AG09319 (cell line): Measurements from ENCODE around the gene TPRN.
A peak's percentile ranks its signal among the peaks of the same experiment; 100 is the strongest.

Experiments used
- DNase-seq: peaks from one replicate; pipeline ENCODE4 v3.0.0-alpha.2; 2010; ENCODE audit warnings: low read depth; ENCODE audit errors: extremely low read depth
- TF ChIP-seq, protein P1 (sequence below): IDR thresholded peaks from 2 replicates; pipeline ENCODE4 v1.5.1; 2011; ENCODE audit warnings: low read depth, mild to moderate bottlenecking, inconsistent platforms, low read length, moderate library complexity

TPRN gene

GRCh38 chr9:137236936-137237421 is 36.4 kb upstream of the TPRN start:
- DNase-seq, result no peak
- TF ChIP-seq, protein P1, sequence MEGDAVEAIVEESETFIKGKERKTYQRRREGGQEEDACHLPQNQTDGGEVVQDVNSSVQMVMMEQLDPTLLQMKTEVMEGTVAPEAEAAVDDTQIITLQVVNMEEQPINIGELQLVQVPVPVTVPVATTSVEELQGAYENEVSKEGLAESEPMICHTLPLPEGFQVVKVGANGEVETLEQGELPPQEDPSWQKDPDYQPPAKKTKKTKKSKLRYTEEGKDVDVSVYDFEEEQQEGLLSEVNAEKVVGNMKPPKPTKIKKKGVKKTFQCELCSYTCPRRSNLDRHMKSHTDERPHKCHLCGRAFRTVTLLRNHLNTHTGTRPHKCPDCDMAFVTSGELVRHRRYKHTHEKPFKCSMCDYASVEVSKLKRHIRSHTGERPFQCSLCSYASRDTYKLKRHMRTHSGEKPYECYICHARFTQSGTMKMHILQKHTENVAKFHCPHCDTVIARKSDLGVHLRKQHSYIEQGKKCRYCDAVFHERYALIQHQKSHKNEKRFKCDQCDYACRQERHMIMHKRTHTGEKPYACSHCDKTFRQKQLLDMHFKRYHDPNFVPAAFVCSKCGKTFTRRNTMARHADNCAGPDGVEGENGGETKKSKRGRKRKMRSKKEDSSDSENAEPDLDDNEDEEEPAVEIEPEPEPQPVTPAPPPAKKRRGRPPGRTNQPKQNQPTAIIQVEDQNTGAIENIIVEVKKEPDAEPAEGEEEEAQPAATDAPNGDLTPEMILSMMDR, result no peak

DNA sequence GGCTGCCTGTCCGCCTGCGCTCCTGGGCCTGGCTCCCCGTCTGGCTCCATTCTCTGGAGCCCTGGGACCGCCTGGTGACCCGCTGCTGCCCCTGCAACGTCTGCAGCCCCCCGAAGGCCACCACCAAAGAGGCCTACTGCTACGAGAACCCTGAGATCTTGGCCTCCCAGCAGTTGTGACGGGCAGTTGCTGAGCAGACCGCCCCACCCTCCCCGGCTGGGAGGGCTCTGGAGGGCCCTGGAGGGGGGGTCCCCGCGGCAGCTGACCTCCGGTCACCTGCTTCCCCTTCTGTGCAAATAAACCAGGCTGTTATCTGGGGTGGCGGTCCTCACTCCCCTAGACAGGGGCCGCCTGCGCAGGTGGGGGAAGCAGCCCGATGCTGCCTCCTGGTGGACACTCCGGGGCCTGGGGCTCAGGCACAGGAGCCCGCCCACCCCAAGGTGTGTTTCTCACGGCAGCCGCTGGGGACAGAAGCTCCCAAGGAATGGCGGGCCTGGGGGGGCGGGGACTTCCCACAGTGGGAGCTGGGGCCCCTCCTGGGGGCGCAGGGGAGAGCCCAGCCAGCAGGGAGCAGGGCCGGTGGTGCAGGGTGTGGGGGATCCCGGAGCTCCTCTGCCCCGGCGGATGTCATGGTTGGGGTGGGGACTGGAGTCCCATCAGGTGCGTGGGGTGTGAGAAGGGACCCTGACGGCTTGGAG is 35.8 kb upstream of the TPRN start:
- DNase-seq, result peak; percentile 29
- TF ChIP-seq, protein P1, result peak; percentile 92

DNA sequence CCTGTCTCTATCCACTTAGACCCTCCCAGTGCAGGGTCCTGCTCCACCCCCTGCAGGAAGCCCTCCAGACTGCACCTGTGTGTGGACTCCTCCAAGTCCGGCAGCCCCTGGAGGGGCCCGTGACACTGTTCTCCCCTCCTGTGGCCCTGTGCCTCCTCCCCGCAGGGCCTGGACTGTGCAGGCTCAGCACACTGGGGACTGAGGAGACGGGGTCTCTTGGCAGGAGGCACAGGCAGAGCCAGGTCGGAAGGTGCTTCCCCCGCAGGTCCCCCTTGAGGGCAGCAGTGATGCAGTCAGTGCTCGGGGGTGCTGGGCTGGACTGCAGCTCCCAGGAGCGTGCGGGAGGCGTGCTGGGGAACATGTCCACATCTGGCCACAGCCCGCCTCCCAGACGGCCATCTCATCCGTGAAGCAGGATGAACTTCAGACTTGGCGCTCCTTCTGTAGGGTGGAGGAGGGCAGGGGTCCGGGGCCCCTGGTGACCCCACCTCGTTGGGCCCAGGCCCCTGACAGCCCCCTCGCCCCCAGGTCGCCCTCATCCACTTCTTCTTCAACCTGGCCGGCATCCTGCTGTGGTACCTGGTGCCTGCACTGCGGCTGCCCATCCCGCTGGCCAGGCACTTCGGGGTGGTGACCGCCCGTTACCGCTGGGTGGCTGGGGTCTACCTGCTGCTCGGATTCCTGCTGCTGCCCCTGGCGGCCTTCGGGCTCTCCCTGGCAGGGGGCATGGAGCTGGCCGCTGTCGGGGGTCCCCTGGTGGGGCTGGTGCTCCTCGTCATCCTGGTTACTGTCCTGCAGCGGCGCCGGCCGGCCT is 35.1 kb upstream of the TPRN start:
- no peak for DNase-seq
- TF ChIP-seq, protein P1, result no peak

DNA sequence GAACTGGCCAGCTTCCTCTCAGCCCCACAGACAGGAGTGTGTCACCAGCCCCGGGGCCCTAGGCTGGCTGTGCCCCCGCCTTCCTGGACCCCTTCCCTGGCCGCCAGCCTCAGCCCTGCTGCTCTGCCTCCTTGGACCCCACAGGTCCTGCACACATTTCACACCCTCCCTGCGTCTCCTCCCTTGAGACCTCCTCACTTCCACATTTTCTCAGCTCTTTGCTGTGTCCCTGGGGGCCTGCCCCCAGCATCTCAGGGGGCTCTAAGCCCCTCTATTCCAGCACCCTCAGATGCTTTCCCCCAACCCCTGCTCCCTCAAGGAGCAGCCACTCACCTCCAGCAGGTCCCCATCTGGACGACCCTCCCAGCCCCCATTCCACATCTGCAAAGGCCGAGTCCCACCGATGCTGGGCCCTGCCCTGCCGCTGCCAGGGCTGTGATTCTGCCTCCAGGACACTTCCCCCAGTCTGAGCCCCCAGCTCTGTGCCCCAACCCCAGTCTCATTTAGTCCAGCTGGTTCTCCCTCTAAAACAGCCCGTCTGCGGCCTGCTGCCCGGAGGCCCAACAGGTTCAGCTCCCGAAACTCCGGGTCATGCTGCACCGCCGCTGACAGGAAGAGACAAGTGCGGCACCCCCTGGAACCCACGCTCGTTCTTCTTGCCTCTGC is 34.4 kb upstream of the TPRN start:
- TF ChIP-seq, protein P1, result no peak
- DNase-seq, result no peak

- TF ChIP-seq, protein P1, result no peak
- DNase-seq, result no peak
Observed at GRCh38 chr9:137234055-137234697, 33.6 kb upstream of the TPRN start.

DNA sequence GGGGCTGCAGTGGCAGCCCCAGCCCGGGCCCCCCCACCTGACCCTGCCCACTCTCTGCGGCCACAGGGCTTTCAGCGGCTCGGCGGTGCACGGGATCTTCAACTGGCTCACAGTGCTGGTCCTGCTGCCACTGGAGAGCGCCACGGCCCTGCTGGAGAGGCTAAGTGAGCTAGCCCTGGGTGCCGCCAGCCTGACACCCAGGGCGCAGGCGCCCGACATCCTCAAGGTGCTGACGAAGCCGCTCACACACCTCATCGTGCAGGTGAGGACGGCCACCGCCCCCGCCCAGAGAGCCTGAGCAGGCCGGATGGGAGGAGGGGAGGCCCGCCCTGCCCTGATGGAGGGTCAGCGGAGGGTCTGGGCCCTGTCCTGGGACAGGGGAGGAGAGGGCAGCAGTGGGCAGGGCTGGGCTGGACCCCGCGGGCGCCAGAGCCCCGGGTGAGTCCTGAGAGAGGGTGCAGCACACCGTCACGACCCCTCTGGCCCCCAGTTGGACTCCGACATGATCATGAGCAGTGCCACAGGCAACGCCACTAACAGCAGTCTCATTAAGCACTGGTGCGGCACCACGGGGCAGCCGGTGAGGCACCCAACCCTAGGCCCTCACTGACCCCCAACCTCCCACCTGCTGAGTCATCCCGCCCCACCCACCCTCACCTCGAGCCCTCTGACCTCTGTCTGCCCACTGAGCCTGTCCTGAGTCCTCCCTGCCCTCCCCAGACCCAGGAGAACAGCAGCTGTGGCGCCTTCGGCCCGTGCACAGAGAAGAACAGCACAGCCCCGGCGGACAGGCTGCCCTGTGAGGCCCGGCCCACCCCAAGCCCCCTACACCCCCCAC is 32.8 kb upstream of the TPRN start:
- TF ChIP-seq, protein P1, result no peak
- DNase-seq, result no peak
